Mesothelial cell of epicardium (in vitro differentiated cells): ENCODE measurements around the gene BARHL1. TPM values are rescaled to one million over a fixed set of nuclear protein-coding genes. Genes with fewer than 3 reads are reported as not detected.
"Not testable (repeated sequence)": the region's sequence is repeated elsewhere in the genome, so short reads cannot be mapped to it uniquely, and the experiment has no call there.

ENCODE experiments used
- DNase-seq, 2 experiments: peaks; one replicate each; pipeline ENCODE4 v3.0.0; 2021; ENCODE audit warnings: low spot score in 2 of 2; ENCODE audit not compliant: unreplicated experiment in 2 of 2
- H3K27ac Mint-ChIP-seq: 2 replicates; pipeline ENCODE4 v1.8.0; 2021; ENCODE audit warnings: mixed read lengths
- H3K27me3 Mint-ChIP-seq: 2 replicates; pipeline ENCODE4 v1.8.0; 2021; ENCODE audit warnings: low read depth, mixed read lengths
- H3K36me3 Mint-ChIP-seq: 2 replicates; pipeline ENCODE4 v1.8.0; 2021; ENCODE audit warnings: mixed read lengths
- H3K4me1 Mint-ChIP-seq: 2 replicates; pipeline ENCODE4 v1.8.0; 2021; ENCODE audit warnings: mixed read lengths
- H3K4me3 Mint-ChIP-seq: 2 replicates; pipeline ENCODE4 v1.8.0; 2021; ENCODE audit warnings: mild to moderate bottlenecking, moderate library complexity, mixed read lengths
- H3K9me3 Mint-ChIP-seq: 2 replicates; pipeline ENCODE4 v1.8.0; 2021; ENCODE audit warnings: mixed read lengths
- total RNA-seq: library from RNA; stranded (reverse); gene quantifications from 3 replicates; pipeline ENCODE4 v1.2.1, GENCODE V29; 2021
- TF ChIP-seq, protein P1 (sequence below): fragments of 200-600 bp; sonication (generic); IDR thresholded peaks from one replicate; pipeline ENCODE4 v1.5.0; 2021; ENCODE audit warnings: antibody characterized with exemption; ENCODE audit not compliant: unreplicated experiment

BARHL1 gene
- total RNA-seq, 1 donor from 2014 or later: 0.18 TPM

GRCh38 chr9:132557159-132557558 is 25.2 kb upstream of the BARHL1 start:
- DNase-seq: no peak
- H3K27ac Mint-ChIP-seq: no peak overlapping the region
- no peak overlapping the region for H3K4me3 Mint-ChIP-seq
- TF ChIP-seq, protein P1, sequence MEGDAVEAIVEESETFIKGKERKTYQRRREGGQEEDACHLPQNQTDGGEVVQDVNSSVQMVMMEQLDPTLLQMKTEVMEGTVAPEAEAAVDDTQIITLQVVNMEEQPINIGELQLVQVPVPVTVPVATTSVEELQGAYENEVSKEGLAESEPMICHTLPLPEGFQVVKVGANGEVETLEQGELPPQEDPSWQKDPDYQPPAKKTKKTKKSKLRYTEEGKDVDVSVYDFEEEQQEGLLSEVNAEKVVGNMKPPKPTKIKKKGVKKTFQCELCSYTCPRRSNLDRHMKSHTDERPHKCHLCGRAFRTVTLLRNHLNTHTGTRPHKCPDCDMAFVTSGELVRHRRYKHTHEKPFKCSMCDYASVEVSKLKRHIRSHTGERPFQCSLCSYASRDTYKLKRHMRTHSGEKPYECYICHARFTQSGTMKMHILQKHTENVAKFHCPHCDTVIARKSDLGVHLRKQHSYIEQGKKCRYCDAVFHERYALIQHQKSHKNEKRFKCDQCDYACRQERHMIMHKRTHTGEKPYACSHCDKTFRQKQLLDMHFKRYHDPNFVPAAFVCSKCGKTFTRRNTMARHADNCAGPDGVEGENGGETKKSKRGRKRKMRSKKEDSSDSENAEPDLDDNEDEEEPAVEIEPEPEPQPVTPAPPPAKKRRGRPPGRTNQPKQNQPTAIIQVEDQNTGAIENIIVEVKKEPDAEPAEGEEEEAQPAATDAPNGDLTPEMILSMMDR: no peak
- H3K27me3 Mint-ChIP-seq: peaks cover 64% of the 10 kb centered on the region
- no peaks in the 10 kb centered on the region for H3K36me3 Mint-ChIP-seq
- H3K9me3 Mint-ChIP-seq: peaks cover 6% of the 10 kb centered on the region
- H3K4me1 Mint-ChIP-seq: no peaks in the 10 kb centered on the region

DNA sequence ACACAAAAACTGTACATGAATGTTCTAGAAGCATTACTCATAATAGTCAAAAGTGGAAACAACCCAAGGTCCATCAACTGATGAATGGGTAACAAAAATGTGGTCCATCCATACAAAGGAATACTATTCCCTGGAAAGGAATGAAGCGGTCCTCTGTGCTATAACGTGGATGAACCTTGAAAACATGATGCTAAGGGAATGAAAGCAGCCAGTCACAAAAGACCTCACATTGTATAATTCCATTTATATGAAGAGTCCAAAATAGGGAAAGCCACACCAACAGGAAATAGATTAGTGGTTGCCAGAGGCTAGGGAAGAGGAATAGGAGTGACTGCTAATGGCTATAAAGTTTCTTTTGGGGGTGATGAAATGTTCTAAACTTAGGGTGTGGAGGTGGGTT is 22.7 kb upstream of the BARHL1 start:
- H3K27me3 Mint-ChIP-seq: peaks cover 76% of the 10 kb centered on the region
- H3K27ac Mint-ChIP-seq: no peak overlapping the region
- H3K4me1 Mint-ChIP-seq: no peaks in the 10 kb centered on the region
- peaks cover 6% of the 10 kb centered on the region for H3K9me3 Mint-ChIP-seq
- TF ChIP-seq, protein P1: no peak
- no peak overlapping the region for H3K4me3 Mint-ChIP-seq
- H3K36me3 Mint-ChIP-seq: no peaks in the 10 kb centered on the region
- DNase-seq: no peak

GRCh38 chr9:132560616-132561202 is 21.7 kb upstream of the BARHL1 start:
- H3K4me1 Mint-ChIP-seq: no peaks in the 10 kb centered on the region
- TF ChIP-seq, protein P1: no peak
- H3K9me3 Mint-ChIP-seq: peaks cover 6% of the 10 kb centered on the region

GRCh38 chr9:132562306-132562573 is 20.2 kb upstream of the BARHL1 start:
- H3K9me3 Mint-ChIP-seq: peaks cover 6% of the 10 kb centered on the region
- TF ChIP-seq, protein P1: no peak
- no peak for DNase-seq
- H3K36me3 Mint-ChIP-seq: no peaks in the 10 kb centered on the region
- no peak overlapping the region for H3K4me3 Mint-ChIP-seq
- peaks cover 71% of the 10 kb centered on the region for H3K27me3 Mint-ChIP-seq
- no peak overlapping the region for H3K27ac Mint-ChIP-seq
- H3K4me1 Mint-ChIP-seq: no peaks in the 10 kb centered on the region

More at GRCh38 chr9:132560616-132561202, 21.7 kb upstream of the BARHL1 start:
- Mint-ChIP-seq H3K27me3 (peaks cover 73% of the 10 kb centered on the region), H3K4me3 (no peak overlapping the region), H3K27ac (no peak overlapping the region), H3K36me3 (no peaks in the 10 kb centered on the region)
- DNase-seq: no peak

DNA sequence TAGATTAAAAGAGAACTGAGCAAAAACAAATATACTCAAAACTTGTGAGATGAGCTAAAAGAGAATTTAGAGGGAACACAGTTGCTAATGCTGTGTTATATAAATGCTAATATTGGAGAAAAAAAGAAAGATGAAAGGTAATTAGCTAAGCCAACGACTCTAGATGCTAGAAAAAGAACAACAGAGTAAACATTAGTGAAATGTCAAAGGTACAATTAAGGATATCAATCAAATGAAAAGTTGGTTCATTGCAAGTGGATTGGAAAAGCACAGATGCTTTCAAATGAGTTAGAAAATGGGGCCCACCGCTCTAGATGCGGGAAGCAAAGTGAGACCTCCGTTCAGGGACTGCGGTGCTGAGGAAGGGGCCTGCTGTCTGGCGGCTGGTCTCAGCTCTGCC is 17.9 kb upstream of the BARHL1 start:
- Mint-ChIP-seq H3K4me1 (no peaks in the 10 kb centered on the region), H3K4me3 (no peak overlapping the region), H3K9me3 (peaks cover 2% of the 10 kb centered on the region), H3K36me3 (no peaks in the 10 kb centered on the region), H3K27me3 (peaks cover 69% of the 10 kb centered on the region), H3K27ac (no peak overlapping the region)
- TF ChIP-seq, protein P1: no peak
- no peak for DNase-seq

DNA sequence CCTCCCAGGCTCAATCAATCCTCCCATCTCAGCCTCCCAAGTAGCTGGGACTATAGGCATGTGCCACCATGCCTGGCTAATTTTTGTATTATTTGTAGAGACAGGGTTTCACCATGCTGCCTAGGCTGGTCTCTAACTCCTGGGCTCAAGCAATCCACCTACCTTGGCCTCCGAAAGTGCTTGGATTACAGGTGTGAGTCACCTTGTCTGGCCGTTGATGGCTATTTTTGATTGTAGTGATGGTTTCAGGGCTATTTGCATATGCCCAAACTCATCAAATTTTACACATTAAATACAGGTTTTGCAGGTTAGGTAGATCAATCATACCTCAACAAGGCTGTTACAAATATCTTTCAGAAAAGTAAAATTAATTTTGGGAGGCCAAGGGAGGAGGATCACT is 13.6 kb upstream of the BARHL1 start:
- H3K9me3 Mint-ChIP-seq, H3K4me1 Mint-ChIP-seq, H3K4me3 Mint-ChIP-seq, H3K27ac Mint-ChIP-seq, H3K36me3 Mint-ChIP-seq, DNase-seq: not testable (repeated sequence)
- H3K27me3 Mint-ChIP-seq: peaks cover 70% of the 10 kb centered on the region
